H1 (cell line): ENCODE results near the gene CCDC12. TPM values are rescaled to one million over a fixed set of nuclear protein-coding genes. Genes with fewer than 3 reads are reported as not detected.

Source experiments
- CTCF ChIA-PET: fragments of 300-600 bp; sonication (Branson Sonifier 250); formaldehyde crosslinking; loops from one replicate; lab custom pipeline; 2021; ENCODE audit not compliant: partially characterized antibody; lab: Charles Lee
- POLR2A ChIA-PET: fragments of 300-600 bp; sonication (Branson Sonifier 250); formaldehyde crosslinking; loops from one replicate; lab custom pipeline; 2021; ENCODE audit warnings: inconsistent platforms; ENCODE audit not compliant: partially characterized antibody; lab: Charles Lee
- DNase-seq, 2 experiments: peaks; one replicate each; pipeline versions ENCODE4 v3.0.0 to v3.0.0-alpha.2; 2010 to 2022; ENCODE audit warnings: low spot score in 2 of 2, low read depth in 1 of 2, mixed read lengths in 1 of 2
- FAIRE-seq: peaks from 2 replicates; lab custom pipeline; 2011; peaks lifted over from hg19 to GRCh38; lab: Jason Lieb, UNC
- H2AFZ ChIP-seq: 2 replicates; pipeline ENCODE4 v1.8.1; 2012; ENCODE audit warnings: low read length, inconsistent platforms
- H2AK5ac ChIP-seq: 2 replicates; pipeline ENCODE4 v1.6.1; 2013; ENCODE audit warnings: low read depth, low read length
- H2BK120ac ChIP-seq: replicated peaks from 2 replicates; pipeline ENCODE3; 2013; ENCODE audit warnings: low read depth, low read length, inconsistent platforms
- H2BK12ac ChIP-seq: 2 replicates; pipeline ENCODE4 v1.6.1; 2013; ENCODE audit warnings: low read depth, low read length
- H2BK15ac ChIP-seq: 2 replicates; pipeline ENCODE4 v1.6.1; 2013; ENCODE audit warnings: low read length
- H2BK20ac ChIP-seq: 2 replicates; pipeline ENCODE4 v1.6.1; 2013; ENCODE audit warnings: low read length
- H2BK5ac ChIP-seq: 2 replicates; pipeline ENCODE4 v1.6.1; 2013; ENCODE audit warnings: low read depth, low read length
- H3K14ac ChIP-seq: 2 replicates; pipeline ENCODE4 v1.6.1; 2013; ENCODE audit warnings: inconsistent platforms; ENCODE audit not compliant: insufficient read length
- H3K18ac ChIP-seq: 2 replicates; pipeline ENCODE4 v1.6.1; 2013; ENCODE audit warnings: low read length; ENCODE audit errors: extremely low read depth
- H3K23ac ChIP-seq: 2 replicates; pipeline ENCODE4 v1.6.1; 2013; ENCODE audit warnings: inconsistent platforms; ENCODE audit not compliant: insufficient read length
- H3K23me2 ChIP-seq: 2 replicates; pipeline ENCODE4 v1.6.1; 2013; ENCODE audit warnings: low read depth, low read length
- H3K27ac ChIP-seq: 2 replicates; pipeline ENCODE4 v1.6.1; 2011; ENCODE audit warnings: low read depth, low read length, inconsistent platforms
- H3K27me3 ChIP-seq, 4 experiments: replicated peaks in 1 of 4; 1 replicate in 1 of 4; 2 replicates in 3 of 4; pipeline versions ENCODE4 v1.6.1 to v1.8.1; 2011 to 2013; ENCODE audit warnings: low read length in 3 of 4, mild to moderate bottlenecking in 3 of 4, inconsistent platforms in 2 of 4, mixed read lengths in 2 of 4, moderate library complexity in 1 of 4; ENCODE audit not compliant: control insufficient read depth in 3 of 4, insufficient read depth in 3 of 4; ENCODE audit errors: extremely low read depth in 1 of 4
- H3K36me3 ChIP-seq, 4 experiments: 2 replicates each; pipeline versions ENCODE4 v1.6.1 to v1.8.1; 2011 to 2013; ENCODE audit warnings: mild to moderate bottlenecking in 4 of 4, low read length in 3 of 4, moderate library complexity in 2 of 4, control low read depth in 1 of 4, inconsistent platforms in 1 of 4; ENCODE audit not compliant: insufficient read depth in 4 of 4, control insufficient read depth in 2 of 4
- H3K4ac ChIP-seq: replicated peaks from 2 replicates; pipeline ENCODE3; 2013; ENCODE audit warnings: low read length, low read depth, mixed read lengths, inconsistent platforms; ENCODE audit not compliant: insufficient read length
- H3K4me1 ChIP-seq, 4 experiments: replicated peaks in 1 of 4; 1 replicate in 1 of 4; 2 replicates in 3 of 4; pipeline versions ENCODE4 v1.6.1 to v1.8.1; 2011 to 2013; ENCODE audit warnings: low read length in 3 of 4, inconsistent platforms in 2 of 4, mixed read lengths in 1 of 4; ENCODE audit not compliant: insufficient read depth in 4 of 4, control insufficient read depth in 3 of 4
- H3K4me2 ChIP-seq, 2 experiments: 2 replicates each; pipeline versions ENCODE4 v1.6.1 to v1.8.1; 2011 to 2013; ENCODE audit warnings: low read depth in 2 of 2, low read length in 2 of 2, control low read depth in 1 of 2, inconsistent platforms in 1 of 2, mild to moderate bottlenecking in 1 of 2; ENCODE audit not compliant: insufficient read depth in 1 of 2
- H3K4me3 ChIP-seq, 4 experiments: fragments of 200-600, 300-600 bp in 1 of 4; sonication (generic), shearing (Covaris generic), sonication (Bioruptor Twin) in 1 of 4; 2 replicates each; pipeline versions ENCODE4 v1.5.1 to v1.8.1; 2011 to 2016; ENCODE audit warnings: low read length in 4 of 4, low read depth in 3 of 4, control low read depth in 2 of 4, inconsistent platforms in 2 of 4, mild to moderate bottlenecking in 2 of 4, mixed read lengths in 1 of 4, moderate library complexity in 1 of 4; ENCODE audit not compliant: insufficient read depth in 2 of 4; ENCODE audit errors: extremely low read depth in 1 of 4
- H3K56ac ChIP-seq: replicated peaks from 2 replicates; pipeline ENCODE3; 2013; ENCODE audit warnings: low read depth, mild to moderate bottlenecking, mixed read lengths, low read length, inconsistent platforms; ENCODE audit not compliant: insufficient read length
- H3K79me1 ChIP-seq: 2 replicates; pipeline ENCODE4 v1.6.1; 2013; ENCODE audit warnings: low read depth, low read length, control low read depth
- H3K79me2 ChIP-seq, 2 experiments: 2 replicates each; pipeline versions ENCODE4 v1.6.1 to v1.8.1; 2012 to 2013; ENCODE audit warnings: low read length in 2 of 2, mild to moderate bottlenecking in 2 of 2, inconsistent platforms in 1 of 2; ENCODE audit not compliant: insufficient read depth in 2 of 2, control insufficient read depth in 1 of 2
- H3K9ac ChIP-seq, 4 experiments: replicated peaks in 1 of 4; 1 replicate in 1 of 4; 2 replicates in 3 of 4; pipeline versions ENCODE4 v1.6.1 to v1.8.1; 2011 to 2013; ENCODE audit warnings: low read depth in 3 of 4, low read length in 3 of 4, control low read depth in 2 of 4, mild to moderate bottlenecking in 2 of 4, moderate library complexity in 2 of 4, inconsistent platforms in 1 of 4; ENCODE audit errors: extremely low read depth in 1 of 4
- H3K9me3 ChIP-seq, 2 experiments: 2 replicates each; pipeline versions ENCODE4 v1.6.1 to v1.8.1; 2012 to 2013; ENCODE audit warnings: mild to moderate bottlenecking in 2 of 2, moderate library complexity in 2 of 2, control low read depth in 1 of 2, inconsistent platforms in 1 of 2, low read depth in 1 of 2, low read length in 1 of 2, mixed read lengths in 1 of 2; ENCODE audit not compliant: insufficient read depth in 2 of 2
- H4K20me1 ChIP-seq, 2 experiments: replicated peaks in 1 of 2; 2 replicates each; pipeline versions ENCODE3 to v1.8.1; 2011 to 2013; ENCODE audit warnings: inconsistent platforms in 2 of 2, low read length in 2 of 2, mild to moderate bottlenecking in 1 of 2; ENCODE audit not compliant: insufficient read depth in 2 of 2, control insufficient read depth in 1 of 2
- H4K5ac ChIP-seq: 2 replicates; pipeline ENCODE4 v1.6.1; 2013; ENCODE audit warnings: low read length, low read depth, mixed read lengths, inconsistent platforms; ENCODE audit not compliant: insufficient read length
- H4K8ac ChIP-seq: 2 replicates; pipeline ENCODE4 v1.8.0; 2013; ENCODE audit warnings: mild to moderate bottlenecking, moderate library complexity, low read length, inconsistent platforms; ENCODE audit not compliant: insufficient read depth; ENCODE audit errors: extremely low read depth
- H4K91ac ChIP-seq: replicated peaks from 2 replicates; pipeline ENCODE3; 2013; ENCODE audit warnings: low read length, mixed read lengths, inconsistent platforms; ENCODE audit not compliant: insufficient read length
- ATF3 ChIP-seq: IDR thresholded peaks from 2 replicates; pipeline ENCODE4 v1.6.1; 2011; ENCODE audit warnings: low read depth, mild to moderate bottlenecking, low read length; ENCODE audit not compliant: insufficient read depth
- CBX5 ChIP-seq: fragments of 300-800, 300-1000 bp; sonication (generic); IDR thresholded peaks from 2 replicates; pipeline ENCODE4 v1.7.1; 2016; ENCODE audit warnings: antibody characterized with exemption, low read length, low read depth
- CEBPB ChIP-seq: IDR thresholded peaks from 2 replicates; pipeline ENCODE4 v1.6.1; 2012; ENCODE audit warnings: low read depth, low read length
- GABPA ChIP-seq: IDR thresholded peaks from 2 replicates; pipeline ENCODE4 v1.6.1; 2011; ENCODE audit warnings: mild to moderate bottlenecking, low read length, moderate library complexity, borderline replicate concordance; ENCODE audit not compliant: insufficient read depth
- KDM5A ChIP-seq: fragments of 200-600 bp; IDR thresholded peaks from 2 replicates; pipeline ENCODE4 v1.7.1; 2012; ENCODE audit warnings: mild to moderate bottlenecking, low read length, inconsistent platforms, mixed read lengths
- POLR2AphosphoS5 ChIP-seq: IDR thresholded peaks from 2 replicates; pipeline ENCODE4 v1.6.1; 2011; ENCODE audit warnings: low read depth, low read length
- SP4 ChIP-seq: IDR thresholded peaks from 2 replicates; pipeline ENCODE4 v1.6.1; 2012; ENCODE audit warnings: low read length, inconsistent platforms
- SUZ12 ChIP-seq: fragments of 200-600 bp; sonication (generic); IDR thresholded peaks from 2 replicates; pipeline ENCODE4 v1.6.1; 2012; ENCODE audit warnings: mild to moderate bottlenecking, inconsistent platforms, low read length, moderate library complexity, mixed read lengths
- TAF7 ChIP-seq: optimal IDR thresholded peaks from 2 replicates; pipeline ENCODE3; 2011; ENCODE audit warnings: low read depth, mild to moderate bottlenecking, inconsistent platforms, low read length, moderate library complexity, borderline replicate concordance
- WGBS, 2 experiments: shearing (Covaris generic) in 1 of 2; methylation state at CpG; one replicate each; pipeline versions ENCODE4 v1.1.6 to v1.1.7; 2013 to 2015; ENCODE audit warnings: low lambda C conversion rate in 2 of 2, mixed read lengths in 2 of 2, inconsistent platforms in 1 of 2, low coverage in 1 of 2, missing lambda C conversion rate in 1 of 2; ENCODE audit not compliant: insufficient replicate concordance in 2 of 2, insufficient coverage in 1 of 2, insufficient read length in 1 of 2; ENCODE audit errors: extremely low coverage in 1 of 2, missing lambda C conversion rate in 1 of 2; 5-methylcytosine and 5-hydroxymethylcytosine counted together
- polyA plus RNA-seq, 7 experiments: library from polyadenylated mRNA; depleted of rRNA in 3 of 7; stranded (reverse) in 5 of 7; unstranded in 2 of 7; fragments of >200 nt in 5 of 7; fragments of 200-250 nt in 2 of 7; gene quantifications; 1 replicate in 5 of 7; 2 replicates in 1 of 7; 4 replicates in 1 of 7; pipeline versions ENCODE4 v1.2.1 to v1.2.3, GENCODE V29; 2011 to 2013; ENCODE audit warnings: missing spikeins in 2 of 7, mixed read lengths in 2 of 7
- total RNA-seq: library from RNA; stranded (reverse); fragmentation: NEBNext Ultra II Directional; extraction: Animal tissue kit (Norgen Biotek cat#: 25700); gene quantifications from 2 replicates; pipeline ENCODE4 v1.2.1, GENCODE V29; 2021

The CCDC12 gene
- total and polyA plus RNA-seq, 2 of the 8 experiments (the other 6 are each of a cell fraction or from before 2014, with no cell fraction given) = 29.5 to 41.3 TPM

- DNase-seq (peak; percentile 74 to 92), FAIRE-seq (no peak)
- H3K79me2 ChIP-seq = peaks cover 13 to 26% of the 10 kb centered on the region in 2 experiments
- H2AK5ac ChIP-seq = peak within 1 kb of the TSS; percentile 3; the same call in 1 of the 2 replicates
- peak within 1 kb of the TSS; percentile 32 for H2BK12ac ChIP-seq
- peak within 1 kb of the TSS; percentile 48 to 89 (median 64) for H3K4me3 ChIP-seq
- H3K4me2 ChIP-seq = peak within 1 kb of the TSS; percentile 76 to 97
- peak within 1 kb of the TSS; percentile 99 for H4K91ac ChIP-seq
- ChIA-PET CTCF (interaction anchor here (0.9 to 13.0 kb wide), 6 partner anchors 13 to 70 kb away, joined by 3 to 130 read pairs (median 8); no protein-coding TSS in a partner anchor), POLR2A (interaction anchor here (0.6 to 2.3 kb wide), 15 partner anchors 8 to 401 kb away, joined by 3 to 7 read pairs (median 4); partner anchors contain the start of gene PTPN23)
- peaks cover 4 to 18% of the 10 kb centered on the region in 2 experiments for H4K20me1 ChIP-seq
- H4K8ac ChIP-seq = peak within 1 kb of the TSS; percentile 91
- H3K23ac ChIP-seq = no peak within 1 kb of the TSS
- no peak within 1 kb of the TSS for H2BK20ac ChIP-seq
- peak within 1 kb of the TSS; percentile 96 for H4K5ac ChIP-seq
- H3K36me3 ChIP-seq = no peaks in the 10 kb centered on the region
- H3K27me3 ChIP-seq = peaks cover 0 to 13% (median 3%) of the 10 kb centered on the region in 4 experiments; a peak in 3 of 7 replicates
- peak within 1 kb of the TSS; percentile 89 for H2BK5ac ChIP-seq
- peak within 1 kb of the TSS; percentile 95 for H3K4ac ChIP-seq
- H3K9me3 ChIP-seq = no peaks in the 10 kb centered on the region
- 0 out of 2 replicates have a peak within 1 kb of the TSS, but pooled peaks have one; percentile 16 for H2AFZ ChIP-seq
- peak within 1 kb of the TSS; percentile 80 for H2BK120ac ChIP-seq
- H3K23me2 ChIP-seq = peaks cover 10% of the 10 kb centered on the region; the same call in 1 of the 2 replicates
- peak within 1 kb of the TSS; percentile 40 to 74 (median 50) for H3K9ac ChIP-seq
- peak within 1 kb of the TSS; percentile 65 for H3K18ac ChIP-seq
- 3% methylated on average over 54 of the region's 73 CpGs; no CpG with 5 or more reads in 1 of the 2 experiments for WGBS, 2 experiments
- H3K14ac ChIP-seq = peak within 1 kb of the TSS; percentile 95
- peaks cover 2% of the 10 kb centered on the region; the same call in 1 of the 2 replicates for H3K79me1 ChIP-seq
- H3K4me1 ChIP-seq = peaks cover 3 to 27% (median 17%) of the 10 kb centered on the region in 4 experiments
- H3K56ac ChIP-seq = peak within 1 kb of the TSS; percentile 92
- H2BK15ac ChIP-seq = no peak within 1 kb of the TSS; the same call in 1 of the 2 replicates
- peak within 1 kb of the TSS; percentile 32 for H3K27ac ChIP-seq
- no peak for TF ChIP-seq SUZ12
- no peak for TF ChIP-seq CBX5
- TF ChIP-seq ATF3 = no peak
- TF ChIP-seq SP4 = no peak
- no peak for TF ChIP-seq CEBPB
- TF ChIP-seq POLR2AphosphoS5 = peak; percentile 70; the same call in 1 of the 2 replicates
- TF ChIP-seq GABPA = peak; percentile 33; the same call in 1 of the 2 replicates
- TF ChIP-seq KDM5A = no peak
- TF ChIP-seq TAF7 = no peak
Observed at GRCh38 chr3:46978985-46979944, 2.7 kb upstream of the CCDC12 start, which contains the start of gene NBEAL2. NBEAL2 (plus strand) TSS chr3:46979666; CDS start chr3:46979862, 196 bp downstream.
